Left lung (tissue), 10 donors: ENCODE measurements around the gene PPP1R36. TPM values are rescaled to one million over a fixed set of nuclear protein-coding genes. Genes with fewer than 3 reads are reported as not detected.
"Not testable (repeated sequence)": the region's sequence is repeated elsewhere in the genome, so short reads cannot be mapped to it uniquely, and the experiment has no call there.

Experiments used
- ATAC-seq: fragments of 200-7000 bp; cut with Tn5 transposase; one replicate; pipeline ENCODE4 v1.9.1; 2020; ENCODE audit warnings: moderate library complexity
- DNase-seq, 4 donors: peaks; one replicate each; pipeline ENCODE4 v3.0.0-alpha.2; 2013 to 2020
- H3K27ac ChIP-seq, 2 donors: fragments of 200-600 bp; sonication (generic) in 1 of 2; one replicate each; pipeline versions ENCODE4 v1.5.0 to v1.8.0; 2020 to 2021
- H3K27me3 ChIP-seq, 2 donors: fragments of 200-600 bp; sonication (generic) in 1 of 2; one replicate each; pipeline versions ENCODE4 v1.5.0 to v1.8.0; 2020 to 2021
- H3K36me3 ChIP-seq, 2 donors: fragments of 200-600 bp; sonication (generic) in 1 of 2; one replicate each; pipeline versions ENCODE4 v1.5.0 to v1.8.0; 2020 to 2021
- H3K4me1 ChIP-seq, 2 donors: fragments of 200-600 bp; one replicate each; pipeline ENCODE4 v1.8.0; 2021
- H3K4me3 ChIP-seq, 2 donors: fragments of 200-600 bp; sonication (generic) in 1 of 2; one replicate each; pipeline versions ENCODE4 v1.5.0 to v1.8.0; 2020 to 2021; ENCODE audit warnings: mild to moderate bottlenecking in 1 of 2
- H3K9me3 ChIP-seq, 2 donors: fragments of 200-600 bp; sonication (generic) in 1 of 2; one replicate each; pipeline versions ENCODE4 v1.5.0 to v1.8.0; 2020 to 2021
- intact Hi-C, 2 donors: fragments of 100-400 bp; cut with DNase I; formaldehyde crosslinking; loops; one replicate each; pipeline versions ENCODE4 v1.11.2 to v1.14.2; 2022
- polyA plus RNA-seq, 6 donors: library from polyadenylated mRNA; unstranded; fragments of 120-200 nt; gene quantifications; one replicate each; pipeline ENCODE4 v1.2.1, GENCODE V29; 2013; ENCODE audit not compliant: insufficient read length in 6 of 6
- total RNA-seq, 2 donors: library from RNA; stranded (reverse); fragmentation: NEBNext Ultra II Directional; extraction: Animal tissue kit (Norgen Biotek cat#: 25700); gene quantifications; one replicate each; pipeline ENCODE4 v1.2.1, GENCODE V29; 2021
- TF ChIP-seq, protein P1 (sequence below), 2 donors: fragments of 200-600 bp; sonication (generic) in 1 of 2; IDR thresholded peaks; one replicate each; pipeline versions ENCODE4 v1.5.0 to v1.8.0; 2021; ENCODE audit warnings: antibody characterized with exemption in 2 of 2
- donor health status: DM: no; HTN: yes; CAD: no.
- donor health status: DM: no; HTN: no; CAD: no.

Gene PPP1R36
- total and polyA plus RNA-seq, 8 donors: 0.33 to 2.1 (median 0.74) TPM

DNA sequence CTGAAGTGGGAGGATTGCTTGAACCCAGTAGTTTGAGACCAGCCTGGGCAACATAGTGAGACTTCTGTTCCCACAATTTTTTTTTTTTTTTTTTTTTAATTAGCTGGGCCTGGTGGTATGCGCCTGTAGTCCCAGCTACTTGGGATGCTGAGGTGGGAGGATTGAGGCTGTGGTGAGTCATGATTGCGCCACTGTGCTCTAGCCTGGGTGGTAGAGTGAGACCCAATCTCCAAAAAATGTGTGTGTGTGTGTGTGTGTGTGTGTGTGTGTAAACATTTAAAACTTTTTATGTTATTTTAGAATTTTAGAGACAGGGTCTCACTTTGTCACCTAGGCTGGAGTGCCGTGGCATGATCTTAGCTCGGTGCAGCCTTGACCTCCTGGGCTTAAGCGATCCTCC lies 6.8 kb downstream of the PPP1R36 start:
- no peak overlapping the region for H3K4me3 ChIP-seq
- peaks cover 0 to 4% of the 10 kb centered on the region in 2 donors for H3K27me3 ChIP-seq
- no peak overlapping the region for H3K27ac ChIP-seq
- ATAC-seq (peak; percentile 19), DNase-seq (no peak)
- TF ChIP-seq, protein P1, sequence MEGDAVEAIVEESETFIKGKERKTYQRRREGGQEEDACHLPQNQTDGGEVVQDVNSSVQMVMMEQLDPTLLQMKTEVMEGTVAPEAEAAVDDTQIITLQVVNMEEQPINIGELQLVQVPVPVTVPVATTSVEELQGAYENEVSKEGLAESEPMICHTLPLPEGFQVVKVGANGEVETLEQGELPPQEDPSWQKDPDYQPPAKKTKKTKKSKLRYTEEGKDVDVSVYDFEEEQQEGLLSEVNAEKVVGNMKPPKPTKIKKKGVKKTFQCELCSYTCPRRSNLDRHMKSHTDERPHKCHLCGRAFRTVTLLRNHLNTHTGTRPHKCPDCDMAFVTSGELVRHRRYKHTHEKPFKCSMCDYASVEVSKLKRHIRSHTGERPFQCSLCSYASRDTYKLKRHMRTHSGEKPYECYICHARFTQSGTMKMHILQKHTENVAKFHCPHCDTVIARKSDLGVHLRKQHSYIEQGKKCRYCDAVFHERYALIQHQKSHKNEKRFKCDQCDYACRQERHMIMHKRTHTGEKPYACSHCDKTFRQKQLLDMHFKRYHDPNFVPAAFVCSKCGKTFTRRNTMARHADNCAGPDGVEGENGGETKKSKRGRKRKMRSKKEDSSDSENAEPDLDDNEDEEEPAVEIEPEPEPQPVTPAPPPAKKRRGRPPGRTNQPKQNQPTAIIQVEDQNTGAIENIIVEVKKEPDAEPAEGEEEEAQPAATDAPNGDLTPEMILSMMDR (IDR thresholded peaks at IDR 0.05): no peak
- H3K4me1 ChIP-seq: no peaks in the 10 kb centered on the region
- no peaks in the 10 kb centered on the region for H3K36me3 ChIP-seq
- intact Hi-C loops: no loop called here
- no peaks in the 10 kb centered on the region for H3K9me3 ChIP-seq

DNA sequence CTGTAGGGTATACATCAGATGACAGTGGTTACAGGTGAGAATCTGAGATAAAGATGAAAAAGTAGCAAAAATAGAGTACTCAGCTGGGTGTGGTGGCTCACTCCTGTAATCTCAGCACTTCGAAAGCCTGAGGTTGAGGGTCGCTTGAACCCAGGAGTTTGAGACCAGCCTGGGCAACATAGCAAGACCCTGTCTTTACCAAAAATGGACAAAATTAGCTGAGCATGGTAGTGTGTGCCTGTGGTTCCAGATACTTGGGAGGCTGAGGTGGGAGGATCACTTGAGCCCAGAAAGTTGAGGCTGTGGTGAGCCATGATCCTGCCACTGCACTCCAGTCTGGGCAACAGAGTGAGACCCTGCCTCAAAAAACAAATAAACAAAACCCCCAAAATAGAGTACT lies 8.5 kb downstream of the PPP1R36 start:
- H3K36me3 ChIP-seq, intact Hi-C loops, H3K9me3 ChIP-seq, DNase-seq, H3K27ac ChIP-seq, H3K4me3 ChIP-seq, ATAC-seq, H3K27me3 ChIP-seq, H3K4me1 ChIP-seq: not testable (repeated sequence)

- no peak overlapping the region for H3K4me3 ChIP-seq
- H3K4me1 ChIP-seq: no peaks in the 10 kb centered on the region
- no peak overlapping the region for H3K27ac ChIP-seq
- H3K9me3 ChIP-seq: no peaks in the 10 kb centered on the region
- no peaks in the 10 kb centered on the region for H3K36me3 ChIP-seq
- intact Hi-C loops: no loop called here
- H3K27me3 ChIP-seq: no peaks in the 10 kb centered on the region
- DNase-seq (no peak), ATAC-seq (no peak)
- TF ChIP-seq, protein P1 (IDR thresholded peaks at IDR 0.05): no peak
These were observed 11.9 kb downstream of the PPP1R36 start for GRCh38 chr14:64561631-64562030.

DNA sequence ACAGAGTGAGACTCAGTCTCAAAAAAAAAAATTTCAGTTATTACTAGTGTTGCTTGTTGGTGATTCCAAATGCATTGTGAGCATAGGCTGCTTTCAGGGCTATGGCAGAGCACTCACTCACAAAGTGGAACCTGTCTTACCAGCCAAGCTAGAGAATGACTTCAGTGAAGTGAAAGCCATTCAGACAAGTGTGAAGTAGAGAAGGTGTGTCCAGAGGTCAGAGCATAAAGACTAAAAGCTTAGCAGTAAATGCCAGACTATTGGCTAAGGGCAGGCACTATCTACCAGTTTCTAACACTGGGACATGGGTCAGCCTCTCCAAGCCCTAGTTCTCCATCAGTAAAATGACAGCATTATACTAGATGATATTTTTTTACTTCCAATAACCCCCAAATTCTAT lies 12.7 kb downstream of the PPP1R36 start:
- Histone ChIP-seq H3K27me3 (no peaks in the 10 kb centered on the region), H3K9me3 (no peaks in the 10 kb centered on the region), H3K4me3 (no peak overlapping the region), H3K4me1 (no peaks in the 10 kb centered on the region), H3K27ac (no peak overlapping the region), H3K36me3 (no peaks in the 10 kb centered on the region)
- DNase-seq (peak in 1 of 4 donors; percentile 71), ATAC-seq (peak; percentile 93)
- intact Hi-C loops: no loop called here
- TF ChIP-seq, protein P1 (IDR thresholded peaks at IDR 0.05): no peak

GRCh38 chr14:64563696-64564095 lies 13.9 kb downstream of the PPP1R36 start:
- intact Hi-C loops: no loop called here
- ATAC-seq: no peak

More at GRCh38 chr14:64563696-64564095, 13.9 kb downstream of the PPP1R36 start:
- DNase-seq: no peak
- no peak overlapping the region for H3K4me3 ChIP-seq
- no peaks in the 10 kb centered on the region for H3K9me3 ChIP-seq
- no peak overlapping the region for H3K27ac ChIP-seq
- TF ChIP-seq, protein P1 (IDR thresholded peaks at IDR 0.05): no peak
- no peaks in the 10 kb centered on the region for H3K27me3 ChIP-seq
- H3K4me1 ChIP-seq: no peaks in the 10 kb centered on the region
- H3K36me3 ChIP-seq: no peaks in the 10 kb centered on the region
